Activated effector memory CD4-positive, alpha-beta T cell treated with Interleukin-2 at 50 U/mL for 16 hours (primary cell): ENCODE data around the gene YES1.
"Not testable (repeated sequence)": the region's sequence is repeated elsewhere in the genome, so short reads cannot be mapped to it uniquely, and the experiment has no call there.

Experiments used
- DNase-seq: peaks from one replicate; pipeline ENCODE4 v3.0.0-alpha.2; 2020

The YES1 gene

GRCh38 chr18:717003-717402 lies 95.0 kb downstream of the YES1 start:
- no peak for DNase-seq

- DNase-seq, result no peak
Measured at GRCh38 chr18:715626-716025, 96.4 kb downstream of the YES1 start.

GRCh38 chr18:713135-713490 lies 98.9 kb downstream of the YES1 start:
- DNase-seq, result no peak

GRCh38 chr18:712401-713134 lies 99.5 kb downstream of the YES1 start, which contains the start of gene ENOSF1:
TSS of gene ENOSF1 (minus strand) at chr18:712630. CDS start at chr18:712587, 43 bp downstream.
- DNase-seq, result peak; percentile 63

- peak; percentile 55 for DNase-seq
Measured at GRCh38 chr18:711657-712400, 100.2 kb downstream of the YES1 start.

GRCh38 chr18:711310-711656 lies 100.8 kb downstream of the YES1 start:
- DNase-seq, result peak; percentile 3

GRCh38 chr18:710418-711300 lies 101.4 kb downstream of the YES1 start:
- DNase-seq, result no peak

- DNase-seq, result no peak
Measured at GRCh38 chr18:709771-710170, 102.3 kb downstream of the YES1 start.

- DNase-seq, result no peak
Measured at GRCh38 chr18:708096-708495, 103.9 kb downstream of the YES1 start.

- no peak for DNase-seq
Measured at GRCh38 chr18:706405-706804, 105.6 kb downstream of the YES1 start.

GRCh38 chr18:703213-703967 lies 108.7 kb downstream of the YES1 start:
- DNase-seq, result no peak

- no peak for DNase-seq
Measured at GRCh38 chr18:697800-698199, 114.2 kb downstream of the YES1 start.

- no peak for DNase-seq
Measured at GRCh38 chr18:697012-697411, 115.0 kb downstream of the YES1 start.

GRCh38 chr18:693466-694187 lies 118.4 kb downstream of the YES1 start:
- no peak for DNase-seq

- DNase-seq, result no peak
Measured at GRCh38 chr18:692824-693223, 119.2 kb downstream of the YES1 start.

- no peak for DNase-seq
Measured at GRCh38 chr18:688323-688722, 123.7 kb downstream of the YES1 start.

- no peak for DNase-seq
Measured at GRCh38 chr18:686339-687111, 125.5 kb downstream of the YES1 start.

GRCh38 chr18:685438-685837 lies 126.6 kb downstream of the YES1 start:
- DNase-seq, result no peak

- no peak for DNase-seq
Measured at GRCh38 chr18:683531-683930, 128.5 kb downstream of the YES1 start.

GRCh38 chr18:682833-683232 lies 129.2 kb downstream of the YES1 start:
- DNase-seq, result no peak

GRCh38 chr18:682416-682815 lies 129.6 kb downstream of the YES1 start:
- not testable (repeated sequence) for DNase-seq
